NCI-H128 (cell line): ENCODE data around the gene GLCE.
"Not testable (repeated sequence)": the region's sequence is repeated elsewhere in the genome, so short reads cannot be mapped to it uniquely, and the experiment has no call there.

ENCODE experiments used
- DNase-seq: peaks from one replicate; lab custom pipeline; 2025; ENCODE audit not compliant: unreplicated experiment; lab: John Stamatoyannopoulos, UW

The GLCE gene

DNA sequence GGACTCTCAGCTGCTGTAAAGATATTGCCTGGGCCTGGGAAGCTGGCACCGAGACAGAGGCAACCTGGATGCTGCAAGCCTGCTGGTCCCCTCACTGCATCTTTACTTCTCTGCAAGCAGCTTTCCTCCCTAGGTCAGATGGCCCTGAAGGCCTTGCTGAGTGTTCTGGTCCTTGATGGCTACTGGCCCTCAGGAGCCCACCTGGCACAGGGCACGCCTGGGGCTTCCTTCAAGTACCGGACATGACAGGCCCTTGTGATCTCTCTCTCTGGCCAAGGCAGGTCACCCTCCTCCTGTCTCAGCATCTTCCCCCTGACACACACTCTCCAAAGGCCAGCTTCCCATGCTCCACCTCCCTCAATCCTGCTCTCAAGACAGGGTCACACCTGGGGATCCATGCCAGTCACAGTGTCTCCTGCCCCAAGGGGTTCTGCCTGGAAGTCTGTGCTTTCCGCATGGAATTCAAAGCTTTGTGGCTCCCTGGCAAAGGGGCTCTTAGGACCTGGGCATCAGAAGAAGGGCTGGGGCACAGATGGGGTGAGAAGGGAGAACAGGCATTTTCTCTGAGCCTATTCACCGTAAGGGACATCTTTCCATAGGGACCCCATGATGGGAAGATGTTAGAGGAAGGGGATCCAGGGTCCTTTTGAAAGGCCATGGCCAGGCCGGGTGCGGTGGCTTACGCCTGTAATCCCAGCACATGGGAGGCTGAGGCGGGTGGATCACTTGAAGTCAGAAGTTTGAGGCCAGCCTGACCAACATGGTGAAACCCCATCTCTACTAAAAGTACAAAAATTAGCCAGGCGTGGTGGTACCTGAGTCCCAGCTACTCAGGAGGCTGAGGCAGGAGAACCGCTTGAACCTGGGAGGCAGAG, 133.5 kb downstream of the GLCE start:
- DNase-seq, result no peak

DNA sequence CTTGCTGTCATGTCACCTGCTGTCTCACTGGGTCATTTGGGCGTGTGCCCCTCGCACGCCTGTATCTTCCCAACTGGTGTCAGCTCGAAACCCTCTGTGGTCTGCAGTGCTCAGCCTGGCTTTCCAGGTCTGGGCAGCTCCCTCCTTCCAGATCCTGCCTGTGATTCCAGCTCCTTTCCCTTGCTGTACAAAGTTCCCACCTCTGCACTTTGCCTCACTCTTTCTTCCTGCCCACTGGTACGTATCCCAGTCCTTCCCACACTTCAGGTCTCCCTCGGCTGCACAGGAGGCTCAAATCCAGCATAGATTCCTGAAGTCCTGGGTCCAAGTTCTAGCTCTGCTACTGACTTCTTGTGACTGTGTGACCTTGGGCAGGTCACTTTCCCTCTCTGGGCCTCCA, 136.2 kb downstream of the GLCE start:
- no peak for DNase-seq

DNA sequence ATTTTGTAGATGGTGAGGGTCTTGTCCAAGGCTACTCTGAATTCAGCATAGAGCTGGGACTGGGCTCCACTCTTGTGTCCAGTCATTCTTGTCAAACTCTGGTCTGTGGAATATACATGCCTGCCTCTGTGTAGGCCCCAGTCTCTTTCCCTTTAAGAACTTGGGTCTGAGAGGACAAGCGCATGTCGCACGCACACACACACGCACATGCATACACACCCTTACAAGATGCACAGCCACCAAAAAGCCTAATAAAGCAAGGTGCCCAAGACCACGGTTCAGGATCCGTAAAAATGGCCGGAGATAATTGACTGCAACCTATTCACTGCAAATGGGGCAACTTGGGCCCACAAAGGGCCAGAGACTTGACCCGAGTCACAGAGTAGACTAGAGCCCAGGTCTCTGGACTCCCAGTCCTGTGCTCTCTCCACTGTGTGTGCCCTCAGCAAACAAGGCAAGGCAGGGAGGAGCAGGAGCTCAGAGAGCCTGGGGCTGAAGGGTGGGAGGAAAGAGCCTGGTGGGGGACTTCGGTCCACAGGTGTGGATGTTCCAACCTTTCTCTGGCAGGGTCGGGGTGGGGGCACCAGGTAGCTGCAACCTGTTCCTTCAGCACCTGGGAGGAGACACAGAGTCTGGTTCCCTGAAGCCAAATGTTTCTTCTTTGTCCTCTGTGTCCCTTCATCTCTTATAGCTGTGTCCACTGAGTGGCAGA, 137.4 kb downstream of the GLCE start:
- no peak for DNase-seq

DNA sequence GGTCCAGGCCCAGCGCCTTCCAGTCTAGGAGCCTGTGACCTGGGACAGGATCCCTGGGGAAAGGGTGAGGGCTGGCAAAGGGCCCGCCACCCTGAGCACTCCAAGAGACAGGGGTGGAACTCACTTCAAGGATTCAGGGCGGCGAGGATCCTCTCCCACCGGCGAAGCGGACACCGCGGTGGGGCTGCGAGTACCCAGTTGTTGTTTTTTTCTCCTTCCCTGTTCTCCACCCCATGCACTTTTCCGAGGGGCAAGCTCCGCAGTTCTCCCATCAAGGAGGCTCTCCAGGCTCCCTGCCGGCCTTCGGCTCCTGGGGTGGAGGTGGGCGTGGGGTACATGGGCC, 137.9 kb downstream of the GLCE start:
- DNase-seq, result no peak

DNA sequence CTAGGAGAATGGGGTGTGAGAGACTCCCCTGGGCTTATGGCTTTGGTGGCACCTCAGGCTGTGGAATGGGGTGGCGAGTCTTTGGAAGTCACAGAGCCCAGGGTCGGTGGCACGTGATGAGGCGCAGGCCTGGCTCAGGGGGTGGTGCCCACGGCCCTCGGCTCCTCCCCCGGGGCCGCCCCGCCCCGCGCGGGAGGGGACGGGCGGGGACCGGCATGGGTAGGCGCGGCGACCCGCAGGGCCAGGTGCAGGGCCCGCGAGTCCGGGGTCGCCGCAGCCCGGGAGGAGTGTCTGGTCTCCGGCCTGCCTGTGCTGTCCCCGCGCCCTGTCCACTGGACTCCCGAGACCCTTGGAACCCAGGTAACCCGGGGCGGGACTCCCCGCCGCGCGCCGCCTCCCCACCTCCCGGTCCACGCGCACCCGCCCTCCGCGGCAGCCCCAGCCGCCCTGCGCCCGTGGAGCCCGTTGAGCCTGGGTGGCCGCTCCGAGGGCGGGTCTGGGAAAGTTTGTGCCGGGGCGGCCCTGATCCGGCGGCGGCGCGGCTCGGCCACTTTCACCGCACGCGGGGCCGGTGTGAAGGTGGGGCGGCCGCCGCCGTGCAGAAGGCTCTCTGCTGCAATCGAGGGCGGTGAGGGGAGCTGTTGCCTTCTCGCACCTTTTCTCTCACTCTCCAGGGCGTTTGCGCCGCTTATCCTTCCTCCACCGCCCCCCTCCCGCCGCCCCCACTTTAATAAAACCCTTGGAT, 138.4 kb downstream of the GLCE start, which contains the start of gene PAQR5:
PAQR5 (plus strand) TSS at position 216 of the 745 bp plus-strand sequence. CDS start 61,169 bp downstream, outside the sequence.
- DNase-seq, result no peak

DNA sequence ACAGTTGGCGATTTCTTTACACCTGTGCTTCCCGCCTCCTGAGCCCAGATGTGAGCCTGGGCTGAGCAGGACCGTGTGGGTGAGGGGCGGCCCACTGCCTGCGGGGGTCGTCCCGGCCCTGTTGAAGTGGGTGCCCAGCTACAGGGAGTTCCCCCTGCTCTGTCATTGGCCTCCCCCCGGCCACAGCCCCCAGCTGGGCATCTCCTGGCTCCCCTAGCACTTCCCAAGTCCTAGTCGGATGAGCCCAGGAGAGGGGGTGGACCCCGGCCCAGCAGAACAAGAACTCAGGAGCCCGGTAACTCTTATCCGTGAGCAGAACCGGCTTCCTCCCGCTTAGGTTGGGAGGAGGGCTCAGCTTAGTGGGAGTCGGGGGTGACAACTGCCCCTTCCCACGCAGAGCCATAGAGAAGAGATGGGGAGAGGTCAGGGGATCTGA, 139.0 kb downstream of the GLCE start:
- no peak for DNase-seq

DNA sequence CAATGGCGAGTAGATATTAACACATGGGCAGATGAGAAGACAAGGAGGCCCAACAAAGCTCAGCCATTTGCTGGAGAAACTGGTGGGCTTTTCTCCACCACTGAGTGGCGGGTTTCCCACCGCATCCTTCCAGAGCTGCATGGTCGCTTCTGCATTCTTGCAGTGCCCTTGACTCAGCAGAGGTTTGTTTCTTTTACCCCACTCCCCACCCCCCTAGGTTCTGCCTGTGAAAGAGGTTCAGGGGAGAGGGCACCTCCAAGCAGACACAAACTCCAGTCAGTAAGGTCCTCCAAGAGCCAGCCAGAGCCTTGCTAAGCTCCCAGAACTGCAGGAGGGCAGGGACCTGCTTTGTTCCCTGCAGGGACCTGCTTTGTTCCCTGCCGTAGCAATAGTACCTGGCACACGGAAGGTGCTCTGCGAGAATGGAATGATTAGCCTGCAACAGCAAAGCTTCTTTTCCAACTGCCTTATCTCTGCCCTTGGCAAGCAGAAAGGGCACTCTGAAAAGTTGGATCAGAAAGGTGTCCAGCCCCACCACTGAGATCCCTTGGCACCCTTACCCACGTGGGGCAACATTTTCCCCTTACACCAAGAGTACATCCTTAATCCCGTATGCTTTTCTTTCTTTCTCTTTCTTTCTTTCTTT, 139.6 kb downstream of the GLCE start:
- DNase-seq, result no peak

DNA sequence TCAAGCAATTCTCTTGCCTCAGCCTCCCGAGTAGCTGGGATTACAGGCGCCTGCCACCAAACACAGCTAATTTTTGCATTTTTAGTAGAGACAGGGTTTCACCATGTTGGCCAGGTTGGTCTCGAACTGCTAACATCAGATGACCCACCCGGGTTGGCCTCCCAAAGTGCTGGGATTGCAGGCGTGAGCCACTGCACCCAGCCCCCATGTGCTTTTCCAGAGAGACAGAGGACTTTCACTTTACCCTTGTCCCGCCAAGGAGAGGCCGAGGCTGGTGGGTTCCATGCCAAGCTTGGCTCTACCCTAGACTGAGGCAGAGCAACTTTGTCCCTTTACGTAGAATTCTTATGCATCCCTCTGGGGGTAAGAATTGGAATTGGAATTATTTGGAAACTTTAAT, 140.7 kb downstream of the GLCE start:
- not testable (repeated sequence) for DNase-seq

DNA sequence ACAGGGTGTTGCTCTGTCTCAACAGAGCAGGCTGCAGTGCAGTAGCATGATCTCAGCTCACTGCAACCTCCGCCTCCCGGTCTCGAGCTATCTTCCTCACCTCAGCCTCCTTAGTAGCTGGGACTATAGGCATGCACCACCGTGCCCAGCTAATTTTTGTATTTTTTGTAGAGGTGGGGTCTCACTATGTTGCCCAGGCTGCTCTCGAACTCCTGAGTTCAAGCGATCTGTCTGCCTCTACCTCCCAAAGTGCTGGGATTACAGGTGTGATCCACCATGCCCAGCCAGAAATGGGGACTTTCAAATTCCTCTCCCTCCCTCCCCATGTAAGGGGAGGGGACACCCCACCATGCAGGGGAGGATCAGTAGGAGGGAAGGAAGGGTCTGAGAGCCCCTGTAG, 141.7 kb downstream of the GLCE start:
- not testable (repeated sequence) for DNase-seq

DNA sequence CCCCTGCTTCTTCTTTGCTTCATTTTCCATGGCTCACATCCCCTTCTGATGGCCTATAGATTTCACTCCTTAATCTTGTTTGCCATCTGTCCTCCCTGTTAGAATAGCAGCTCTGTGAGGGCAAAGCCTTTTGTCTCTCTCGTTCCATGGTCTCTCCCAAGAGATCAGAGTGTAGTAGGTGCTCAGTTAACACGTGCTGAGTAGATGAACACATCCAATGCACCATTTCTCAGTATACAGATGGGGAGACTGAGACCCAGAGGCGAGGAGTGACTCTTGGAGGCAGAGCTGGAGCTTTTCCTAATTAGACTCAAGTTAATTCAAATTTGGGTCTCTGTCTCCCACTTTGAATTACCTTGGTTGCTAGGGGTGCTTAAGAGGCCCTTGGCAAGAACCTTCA, 142.5 kb downstream of the GLCE start:
- no peak for DNase-seq

DNA sequence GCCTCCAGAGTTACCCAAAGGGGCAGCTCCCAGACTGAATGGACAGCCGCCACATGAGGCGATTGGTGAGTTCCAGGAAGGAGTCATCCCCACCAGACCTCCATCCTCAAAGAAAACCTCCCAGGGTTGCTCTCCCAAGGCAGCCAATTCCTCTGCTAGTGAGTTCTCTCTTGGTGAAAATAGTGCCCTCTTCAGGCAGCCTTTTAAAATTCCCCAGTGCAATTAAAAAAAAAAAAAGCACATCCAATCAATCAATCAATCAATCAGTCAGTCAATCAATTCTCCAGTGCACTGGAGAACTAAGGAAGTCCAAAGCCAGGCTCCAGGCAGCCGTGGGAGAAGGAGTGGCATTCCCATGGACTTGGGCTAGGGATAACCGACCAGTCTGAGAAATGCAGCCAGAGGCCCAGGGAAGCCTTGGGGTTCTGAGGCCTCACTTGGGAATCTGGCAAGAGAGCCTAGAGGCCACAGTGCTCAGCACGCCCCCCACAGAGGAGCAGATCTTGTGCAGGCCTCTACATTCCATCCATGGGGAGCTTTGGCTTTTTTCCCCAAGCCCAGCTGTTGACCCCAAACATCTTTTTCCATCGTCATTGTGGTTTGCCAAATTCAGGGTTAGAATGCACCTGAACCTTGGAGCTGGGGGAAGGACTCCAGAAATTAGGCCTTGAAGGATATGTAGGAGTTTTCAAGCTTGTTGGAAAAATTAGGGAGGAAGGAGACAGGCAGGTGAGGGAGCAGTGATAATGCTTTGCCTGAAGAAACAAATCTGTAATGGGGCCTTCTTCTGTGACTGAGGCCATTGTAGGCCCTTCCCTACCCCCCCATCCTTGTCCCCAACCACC, 143.1 kb downstream of the GLCE start:
- no peak for DNase-seq

DNA sequence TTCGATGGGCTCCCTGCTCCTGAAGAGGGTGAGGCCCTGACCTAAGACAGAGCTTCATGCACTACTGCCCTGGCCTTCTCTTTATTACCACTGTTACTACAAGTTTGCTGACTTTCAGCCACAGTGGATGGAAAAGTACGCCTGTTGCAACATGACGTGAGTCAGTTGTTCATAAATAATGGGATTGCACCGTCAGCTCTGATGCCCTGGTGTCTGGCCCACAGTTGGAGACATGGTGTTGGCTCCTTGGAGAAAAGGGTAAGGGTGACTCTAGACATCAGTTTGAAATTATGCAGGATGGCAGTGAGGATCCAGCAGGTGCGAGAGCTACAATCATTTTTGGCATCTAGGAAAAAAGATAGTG, 143.7 kb downstream of the GLCE start:
- DNase-seq, result no peak

DNA sequence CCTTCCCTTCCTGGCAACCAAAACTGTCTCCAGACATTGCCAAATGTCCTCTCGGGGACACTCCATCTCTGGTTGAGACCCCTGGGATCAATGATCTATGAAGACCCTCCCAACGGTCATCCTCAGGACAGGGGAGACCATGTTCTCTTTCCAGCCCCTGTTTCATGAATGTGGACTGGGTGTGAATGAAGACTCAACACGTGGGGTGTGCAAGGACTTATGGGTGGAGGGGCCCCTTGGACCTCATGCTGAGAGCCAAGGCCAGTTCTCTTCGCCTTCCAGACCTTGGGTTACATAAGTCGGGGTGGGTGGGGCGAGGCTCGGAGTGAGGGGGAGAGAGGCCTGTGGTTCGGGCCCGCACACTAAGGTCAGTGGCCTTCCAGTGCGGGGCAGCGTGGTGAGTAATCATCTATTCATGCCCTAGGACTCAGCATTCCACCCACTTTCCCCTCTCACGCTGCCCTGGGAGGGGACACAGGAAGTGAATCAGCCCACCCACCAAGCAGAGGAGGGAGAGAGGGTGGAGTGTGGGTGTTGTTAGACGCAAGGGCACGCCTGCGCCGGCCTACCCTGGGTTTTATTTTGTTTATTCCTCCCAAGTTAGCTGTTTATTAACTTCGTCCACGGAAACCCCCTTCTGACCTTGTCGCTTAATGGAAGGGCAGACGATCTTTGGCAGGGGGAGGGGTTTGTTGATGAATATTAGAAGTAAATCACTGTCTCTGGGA, 144.9 kb downstream of the GLCE start:
- DNase-seq, result no peak

DNA sequence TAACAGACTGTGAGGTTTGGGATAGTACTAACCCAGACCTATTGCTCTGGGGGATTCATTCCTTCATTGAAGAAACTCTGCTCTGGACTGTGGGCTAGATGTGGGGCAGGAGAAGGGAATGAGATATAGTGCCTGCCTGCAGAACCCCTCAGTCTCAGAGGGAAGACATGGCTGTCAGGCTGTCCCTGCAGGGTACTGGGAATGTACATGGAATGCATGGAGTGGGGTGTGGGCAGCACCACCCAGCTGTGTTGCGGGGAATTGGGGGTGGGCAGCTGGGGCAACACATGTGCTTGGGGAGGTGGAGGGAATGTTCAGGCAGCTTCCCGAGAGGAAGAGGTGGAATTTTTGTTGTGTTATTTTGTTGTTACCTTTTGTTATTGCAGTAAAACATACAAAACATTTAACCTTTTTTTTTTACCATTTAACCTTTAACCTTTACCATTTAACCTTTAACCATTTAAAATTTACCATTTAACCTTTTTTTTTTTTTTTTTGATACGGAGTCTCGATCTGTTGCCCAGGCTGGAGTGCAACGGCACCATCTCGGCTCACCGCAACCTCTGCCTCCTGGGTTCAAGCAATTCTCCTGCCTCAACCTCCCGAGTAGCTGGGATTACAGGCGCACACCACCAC, 145.6 kb downstream of the GLCE start:
- no peak for DNase-seq

DNA sequence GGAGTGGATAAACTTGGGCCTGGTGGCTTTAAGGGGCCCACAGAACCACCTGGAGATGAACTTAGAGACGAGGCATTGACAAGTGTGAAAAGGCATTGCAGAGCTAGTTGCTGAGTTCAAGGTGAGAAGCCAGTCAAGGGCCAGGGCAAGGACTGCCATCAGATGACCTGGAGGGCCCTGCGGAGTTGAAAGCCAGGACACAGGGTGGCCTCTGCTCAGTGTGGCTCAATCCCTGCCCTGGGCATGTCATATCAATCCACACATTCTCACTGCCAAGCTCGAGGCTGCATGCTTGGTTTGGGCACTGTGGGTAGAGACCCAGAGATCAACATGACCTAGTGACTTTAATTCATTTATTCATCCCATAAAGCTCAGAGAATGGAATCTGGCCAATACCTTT, 147.5 kb downstream of the GLCE start:
- DNase-seq, result no peak

DNA sequence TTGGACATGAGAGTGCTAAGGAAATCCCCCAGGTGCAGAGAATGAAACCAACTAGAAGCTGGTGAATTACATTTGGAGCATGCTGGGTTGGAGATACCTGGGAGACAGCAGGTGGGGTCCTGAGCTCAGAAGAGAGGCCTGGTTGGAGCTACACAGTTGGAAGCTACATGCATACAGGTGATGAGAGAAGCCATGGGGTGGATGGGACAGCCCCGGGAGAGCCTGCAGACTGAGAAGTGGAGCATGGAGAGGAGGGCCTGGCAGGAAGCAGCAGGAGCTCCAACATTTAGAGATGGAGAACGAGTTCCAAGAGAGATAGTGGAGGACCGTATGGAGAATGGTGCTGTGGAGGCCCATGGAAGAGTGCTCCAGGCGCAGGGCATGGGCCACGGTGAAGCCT, 148.5 kb downstream of the GLCE start:
- DNase-seq, result no peak

DNA sequence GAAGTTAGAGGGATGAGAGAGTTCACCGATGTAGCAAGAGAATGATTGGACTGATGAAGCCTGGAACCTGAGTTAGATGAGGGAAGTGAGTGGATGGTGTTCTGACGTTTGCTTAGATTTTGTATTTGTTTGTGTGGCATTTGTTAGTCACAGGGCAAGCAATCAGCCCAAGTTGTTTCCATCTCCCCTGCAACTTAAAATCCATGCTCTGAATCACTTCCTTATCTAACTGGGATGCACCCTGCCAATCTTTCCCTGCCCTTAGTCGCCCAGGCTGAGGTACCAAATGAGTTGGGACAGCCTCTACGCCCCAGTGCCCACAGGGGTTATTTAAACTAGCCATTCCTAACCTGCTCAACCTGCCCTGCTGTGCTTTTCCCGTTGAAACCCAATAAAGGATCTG, 150.9 kb downstream of the GLCE start:
- no peak for DNase-seq

DNA sequence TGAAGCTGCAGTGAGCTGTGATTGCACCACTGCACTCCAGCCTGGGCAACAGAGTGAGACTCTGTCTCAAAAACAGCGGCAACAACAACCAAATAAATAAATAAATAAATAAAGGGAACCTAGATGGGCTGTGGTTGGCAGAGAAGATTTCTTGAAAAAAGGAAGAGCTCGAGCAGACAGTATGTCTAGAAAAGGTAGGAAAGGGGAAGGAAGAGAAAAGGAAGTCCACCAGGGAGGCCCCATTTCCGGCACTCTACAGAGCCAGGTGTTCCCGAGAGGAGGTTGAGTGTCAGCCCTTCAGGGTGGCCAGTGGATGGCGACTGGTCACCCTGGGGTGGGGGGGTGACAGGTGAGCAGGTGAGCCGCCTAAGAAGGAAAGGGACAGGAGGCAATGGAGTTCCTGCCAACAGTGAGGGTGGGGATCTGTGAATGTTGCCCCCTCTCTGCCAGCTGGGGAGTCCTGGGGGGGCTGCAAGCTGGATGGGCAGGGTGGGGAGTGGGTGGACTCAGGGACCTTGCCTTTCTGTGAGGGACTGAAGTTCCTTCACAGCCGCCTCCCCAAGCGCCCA, 153.1 kb downstream of the GLCE start:
- no peak for DNase-seq

DNA sequence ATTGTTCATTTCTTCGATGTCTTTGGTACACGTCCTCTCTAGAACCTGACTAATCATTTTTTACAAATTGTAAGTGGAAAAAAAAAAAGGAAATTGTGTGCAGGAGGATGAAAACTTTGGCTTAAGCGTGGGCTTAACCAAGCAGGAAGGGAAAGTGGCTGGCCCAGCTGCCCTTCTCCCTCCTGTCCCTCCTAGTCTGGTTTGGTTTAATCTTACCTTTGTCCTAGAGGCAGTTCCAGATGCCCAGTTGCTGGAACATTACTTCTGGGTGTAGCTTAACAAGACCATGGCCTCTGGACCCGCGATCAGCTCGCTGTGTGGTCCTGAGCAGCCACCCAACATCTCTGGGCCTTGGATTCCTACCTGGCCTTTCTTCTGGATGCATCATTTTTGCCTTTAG, 153.7 kb downstream of the GLCE start:
- no peak for DNase-seq
